Measurements from ENCODE around the gene DGKG. TPM values are rescaled to one million over a fixed set of nuclear protein-coding genes. Genes with fewer than 3 reads are reported as not detected.

The DGKG gene
- total RNA-seq, 4 donors from 2014 or later, result 1.2 to 13.7 (median 2.1) TPM

DNA sequence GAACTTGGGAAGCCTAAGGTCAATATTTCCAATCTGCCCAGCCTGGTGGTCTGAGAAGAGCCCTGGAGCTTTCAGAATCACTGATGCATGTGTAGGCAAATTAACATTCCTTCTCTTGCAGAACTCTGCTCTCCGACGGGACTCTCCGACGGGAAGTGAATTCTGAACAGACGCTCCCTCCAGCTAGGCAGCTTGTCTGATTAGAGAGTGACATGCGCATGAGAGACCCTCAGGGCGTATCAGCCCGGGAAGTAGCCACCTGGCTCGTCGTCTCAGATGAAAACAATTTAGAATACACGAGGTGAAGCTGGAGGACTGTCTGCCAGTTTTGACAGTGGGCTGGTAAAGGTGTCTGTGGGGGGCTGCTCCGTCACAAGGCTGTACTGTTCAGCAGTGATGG lies 103.1 kb downstream of the DGKG start:
- H3K4me3 ChIP-seq, result no peak overlapping the region
- no peak overlapping the region for H3K27ac ChIP-seq
- H3K27me3 ChIP-seq, result no peaks in the 10 kb centered on the region
- H3K36me3 ChIP-seq, result no peaks in the 10 kb centered on the region
- H3K4me1 ChIP-seq, result peaks cover 0 to 23% (median 6%) of the 10 kb centered on the region in 3 donors
- 56 to 82% methylated on average over 2 to 12 of the region's 12 CpGs for WGBS, 2 donors
- DNase-seq, result no peak
- intact Hi-C loops (cut with DNase I), result loop anchor here (5.0 kb wide), 1 partner anchor 278 kb away; no protein-coding TSS in a partner anchor
- TF ChIP-seq POLR2A (IDR thresholded peaks at IDR 0.05), result no peak
- TF ChIP-seq, protein P1, sequence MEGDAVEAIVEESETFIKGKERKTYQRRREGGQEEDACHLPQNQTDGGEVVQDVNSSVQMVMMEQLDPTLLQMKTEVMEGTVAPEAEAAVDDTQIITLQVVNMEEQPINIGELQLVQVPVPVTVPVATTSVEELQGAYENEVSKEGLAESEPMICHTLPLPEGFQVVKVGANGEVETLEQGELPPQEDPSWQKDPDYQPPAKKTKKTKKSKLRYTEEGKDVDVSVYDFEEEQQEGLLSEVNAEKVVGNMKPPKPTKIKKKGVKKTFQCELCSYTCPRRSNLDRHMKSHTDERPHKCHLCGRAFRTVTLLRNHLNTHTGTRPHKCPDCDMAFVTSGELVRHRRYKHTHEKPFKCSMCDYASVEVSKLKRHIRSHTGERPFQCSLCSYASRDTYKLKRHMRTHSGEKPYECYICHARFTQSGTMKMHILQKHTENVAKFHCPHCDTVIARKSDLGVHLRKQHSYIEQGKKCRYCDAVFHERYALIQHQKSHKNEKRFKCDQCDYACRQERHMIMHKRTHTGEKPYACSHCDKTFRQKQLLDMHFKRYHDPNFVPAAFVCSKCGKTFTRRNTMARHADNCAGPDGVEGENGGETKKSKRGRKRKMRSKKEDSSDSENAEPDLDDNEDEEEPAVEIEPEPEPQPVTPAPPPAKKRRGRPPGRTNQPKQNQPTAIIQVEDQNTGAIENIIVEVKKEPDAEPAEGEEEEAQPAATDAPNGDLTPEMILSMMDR (IDR thresholded peaks at IDR 0.05), result no peak
- H3K9me3 ChIP-seq, result no peaks in the 10 kb centered on the region

DNA sequence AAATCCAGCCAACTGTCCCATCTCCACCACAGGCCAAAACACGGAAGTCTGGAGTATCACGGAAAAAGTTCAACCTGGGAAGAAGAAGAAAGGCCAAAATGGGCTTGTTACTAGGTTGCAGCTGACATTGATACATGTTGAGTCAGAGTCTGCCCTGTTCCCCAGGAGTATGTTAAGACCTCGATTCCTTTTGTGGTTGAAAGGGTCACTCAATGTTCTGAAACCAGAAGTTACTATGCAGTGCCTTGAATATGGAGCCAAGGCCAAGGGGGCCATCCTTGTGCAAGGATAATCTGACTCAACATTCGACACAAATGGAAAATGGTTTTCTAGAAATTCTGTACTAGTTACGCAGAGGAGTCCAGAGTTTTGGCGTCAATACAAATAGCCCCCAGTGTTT lies 104.2 kb downstream of the DGKG start:
- WGBS, 2 donors, result 72 to 74% methylated on average over 6 of the region's 6 CpGs
- peaks cover 0 to 23% (median 6%) of the 10 kb centered on the region in 3 donors for H3K4me1 ChIP-seq
- H3K27me3 ChIP-seq, result no peaks in the 10 kb centered on the region
- H3K36me3 ChIP-seq, result no peaks in the 10 kb centered on the region
- H3K4me3 ChIP-seq, result no peak overlapping the region
- TF ChIP-seq POLR2A (IDR thresholded peaks at IDR 0.05), result no peak
- TF ChIP-seq, protein P1 (IDR thresholded peaks at IDR 0.05), result no peak
- intact Hi-C loops (cut with DNase I), result loop anchor here (5.0 kb wide), 1 partner anchor 279 kb away; no protein-coding TSS in a partner anchor
- no peak overlapping the region for H3K27ac ChIP-seq
- no peaks in the 10 kb centered on the region for H3K9me3 ChIP-seq
- no peak for DNase-seq

DNA sequence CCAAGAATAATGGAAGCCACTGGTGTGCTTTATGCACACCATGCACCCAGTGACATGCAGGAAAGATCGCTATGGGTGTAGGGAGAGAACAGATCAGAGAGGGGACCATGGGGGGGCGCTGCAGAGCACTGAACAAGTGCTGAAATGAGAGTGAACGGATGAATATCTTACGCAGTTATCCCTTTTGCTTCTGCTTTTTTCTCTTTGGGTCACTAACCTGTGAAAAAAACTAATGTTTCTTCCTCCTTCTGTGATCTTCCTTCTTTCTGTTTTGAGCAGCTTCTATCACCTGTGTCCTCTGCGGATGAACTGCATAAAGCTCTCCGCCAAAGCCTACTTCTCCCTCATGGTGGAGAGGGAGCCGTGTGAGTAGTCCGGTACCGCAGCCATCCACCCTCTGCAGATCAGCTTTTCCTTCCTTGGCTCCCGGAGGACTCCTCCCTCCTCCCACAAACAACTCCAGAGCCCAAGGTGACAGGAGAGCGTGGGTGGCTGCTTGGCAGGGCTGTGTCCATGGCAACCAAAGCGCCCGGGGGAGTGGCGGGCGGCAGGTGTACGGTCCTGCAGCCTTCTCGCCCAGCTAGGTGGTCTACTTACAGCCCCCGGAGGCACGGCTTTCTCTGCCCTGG lies 106.2 kb downstream of the DGKG start:
- 36 to 37% methylated on average over 11 to 19 of the region's 19 CpGs for WGBS, 2 donors
- TF ChIP-seq, protein P1 (IDR thresholded peaks at IDR 0.05), result peak in 3 of 6 experiments; percentile 7 to 22 (median 20)
- TF ChIP-seq POLR2A (IDR thresholded peaks at IDR 0.05), result no peak
- no peaks in the 10 kb centered on the region for H3K36me3 ChIP-seq
- intact Hi-C loops (cut with DNase I), result loop anchor here (5.0 kb wide), 1 partner anchor 281 kb away; no protein-coding TSS in a partner anchor
- H3K4me1 ChIP-seq, result peaks cover 0 to 23% (median 6%) of the 10 kb centered on the region in 3 donors
- no peak overlapping the region for H3K27ac ChIP-seq
- H3K27me3 ChIP-seq, result peaks cover 0 to 4% (median 0%) of the 10 kb centered on the region in 4 donors
- H3K4me3 ChIP-seq, result peak overlapping the region in 1 of 4 donors; percentile 7
- H3K9me3 ChIP-seq, result no peaks in the 10 kb centered on the region
- no peak for DNase-seq

DNA sequence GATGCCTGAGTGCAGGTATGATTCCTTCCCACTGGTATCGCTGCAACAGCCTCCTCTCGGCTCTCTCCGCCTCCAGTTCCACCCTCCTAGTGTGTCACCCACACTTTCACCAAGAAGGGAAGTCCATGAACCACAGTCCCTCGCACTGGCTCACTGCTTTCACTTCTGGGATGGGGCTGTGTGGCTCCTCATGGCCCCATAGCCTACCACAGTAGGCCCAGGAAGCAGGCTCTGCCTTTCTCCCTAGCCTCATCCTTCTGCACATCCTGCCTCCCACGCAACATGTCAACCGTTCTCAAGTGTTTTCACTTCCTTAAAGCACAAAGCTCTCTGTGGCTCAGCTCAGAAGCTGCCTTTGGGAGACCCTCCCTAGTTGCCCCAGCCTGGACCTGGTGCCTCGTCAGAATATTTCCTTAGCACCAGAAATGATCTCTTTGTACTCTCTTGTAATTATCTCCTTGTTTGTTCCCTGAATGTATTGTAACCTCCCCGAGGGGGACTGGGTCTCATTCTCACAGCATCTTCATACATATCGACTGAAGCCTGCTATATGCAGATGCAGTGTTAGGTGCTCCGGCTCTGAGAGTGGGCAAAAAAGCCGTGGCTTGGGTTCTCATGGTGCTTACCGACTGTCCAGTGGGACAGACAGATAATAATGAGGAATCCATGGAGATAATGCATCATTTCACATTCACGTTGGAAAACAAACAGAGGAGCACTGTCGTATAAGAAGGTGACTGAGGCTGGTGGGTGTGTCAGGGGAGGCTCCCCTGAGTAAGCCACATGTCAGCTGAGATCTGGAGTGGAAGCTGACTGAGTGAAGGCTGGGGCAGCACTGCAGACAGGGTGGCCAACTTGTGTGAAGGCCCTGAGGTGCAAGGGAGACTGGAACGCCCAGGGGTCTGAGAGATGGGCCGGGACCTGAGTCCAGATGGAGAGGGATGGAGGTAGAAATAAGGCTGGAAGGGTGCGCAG lies 107.1 kb downstream of the DGKG start:
- WGBS, 2 donors, result 60 to 67% methylated on average over 16 to 17 of the region's 17 CpGs
- no peak for DNase-seq
- intact Hi-C loops (cut with DNase I), result loop anchor here (5.0 kb wide), 1 partner anchor 282 kb away; no protein-coding TSS in a partner anchor

More for the DNA sequence above, 107.1 kb downstream of the DGKG start:
- peaks cover 0 to 21% (median 6%) of the 10 kb centered on the region in 3 donors for H3K4me1 ChIP-seq
- TF ChIP-seq, protein P1 (IDR thresholded peaks at IDR 0.05), result no peak
- no peak for TF ChIP-seq POLR2A (IDR thresholded peaks at IDR 0.05)
- H3K36me3 ChIP-seq, result no peaks in the 10 kb centered on the region
- H3K4me3 ChIP-seq, result no peak overlapping the region
- no peaks in the 10 kb centered on the region for H3K9me3 ChIP-seq
- H3K27me3 ChIP-seq, result peaks cover 0 to 4% (median 0%) of the 10 kb centered on the region in 4 donors
- no peak overlapping the region for H3K27ac ChIP-seq
